ENCODE data around the gene HPDL. TPM values are rescaled to one million over a fixed set of nuclear protein-coding genes. Genes with fewer than 3 reads are reported as not detected.
"Not testable (repeated sequence)": the region's sequence is repeated elsewhere in the genome, so short reads cannot be mapped to it uniquely, and the experiment has no call there.

Gene HPDL
- total RNA-seq, result under 1 TPM; 0.38 to 0.83 TPM
- long read RNA-seq, donor 1, result 0 reads
- long read RNA-seq, donor 2, partial matches to known transcripts, result 0 of 2 reads
- long read RNA-seq, donor 2, other reads (novel, unspliced or antisense), result 0 of 2 reads

- intact Hi-C loops (cut with DNase I), result no loop called here
- peak; percentile 87 for DNase-seq (ENCODE audit: low spot score)
Measured at GRCh38 chr1:45326627-45327623, at the start of gene HPDL. TSS of gene HPDL (plus strand) at chr1:45326895. CDS start at chr1:45327149, 254 bp downstream.

GRCh38 chr1:45282351-45282750 is 44.3 kb upstream of the HPDL start:
- intact Hi-C loops (cut with DNase I), result no loop called here
- no peak for DNase-seq (ENCODE audit: low spot score)

- intact Hi-C loops (cut with DNase I); DNase-seq (ENCODE audit: low spot score): not testable (repeated sequence)
Measured at GRCh38 chr1:45284858-45285257, 41.8 kb upstream of the HPDL start.

DNA sequence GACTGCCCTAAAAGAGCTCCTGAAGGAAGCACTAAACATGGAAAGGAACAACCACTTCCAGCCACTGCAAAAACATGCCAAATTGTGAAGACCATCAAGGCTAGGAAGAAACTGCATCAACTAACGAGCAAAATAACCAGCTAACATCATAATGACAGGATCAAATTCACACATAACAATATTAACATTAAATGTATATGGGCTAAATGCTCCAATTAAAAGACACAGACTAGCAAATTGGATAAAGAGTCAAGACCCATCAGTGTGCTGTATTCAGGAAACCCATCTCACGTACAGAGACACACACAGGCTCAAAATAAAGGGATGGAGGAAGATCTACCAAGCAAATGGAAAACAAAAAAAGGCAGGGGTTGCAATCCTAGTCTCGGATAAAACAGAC is 40.2 kb upstream of the HPDL start:
- DNase-seq (ENCODE audit: low spot score); intact Hi-C loops (cut with DNase I): not testable (repeated sequence)

DNA sequence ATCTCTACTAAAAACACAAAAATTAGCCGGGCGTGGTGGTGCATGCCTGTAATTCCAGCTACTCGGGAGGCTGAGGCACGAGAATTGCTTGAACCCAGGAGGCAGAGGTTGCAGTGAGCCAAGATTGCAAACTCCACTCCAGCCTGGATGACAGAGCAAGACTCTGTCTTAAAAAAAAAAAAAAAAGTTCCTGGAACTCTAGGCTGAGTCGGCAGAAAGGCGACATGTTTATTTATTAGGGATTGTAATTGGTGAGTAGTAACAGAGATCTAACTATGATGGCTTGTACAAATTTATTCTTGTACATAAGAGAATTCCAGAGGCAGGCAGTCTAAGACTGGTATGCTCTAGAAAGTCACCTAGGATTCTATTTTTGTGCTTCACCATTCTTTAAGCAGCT is 35.7 kb upstream of the HPDL start:
- intact Hi-C loops (cut with DNase I); DNase-seq (ENCODE audit: low spot score): not testable (repeated sequence)

DNA sequence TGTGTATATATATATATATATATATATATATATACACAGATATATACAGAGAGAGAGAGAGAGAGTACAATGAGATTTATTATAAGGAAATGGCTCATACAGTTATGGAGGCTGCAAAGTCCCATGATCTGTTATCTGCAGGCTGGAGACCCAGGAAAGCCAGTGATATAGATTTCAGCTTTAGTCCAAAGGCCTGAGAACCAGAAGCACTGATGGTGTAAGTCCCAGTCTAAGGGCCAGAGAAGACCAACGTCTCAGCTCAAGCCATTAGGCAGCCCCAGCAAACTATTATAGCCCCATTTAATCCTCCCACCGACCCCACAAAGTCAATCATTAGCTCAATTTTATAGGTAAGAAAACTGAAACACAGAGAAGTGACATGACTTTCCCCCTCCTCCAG is 35.0 kb upstream of the HPDL start:
- intact Hi-C loops (cut with DNase I), result no loop called here
- no peak for DNase-seq (ENCODE audit: low spot score)

GRCh38 chr1:45297666-45298356 is 28.9 kb upstream of the HPDL start:
- no peak for DNase-seq (ENCODE audit: low spot score)
- intact Hi-C loops (cut with DNase I), result no loop called here

- intact Hi-C loops (cut with DNase I), result no loop called here
- DNase-seq (ENCODE audit: low spot score), result no peak
Measured at GRCh38 chr1:45299296-45299695, 27.4 kb upstream of the HPDL start.

GRCh38 chr1:45299981-45300668 is 26.6 kb upstream of the HPDL start:
- no peak for DNase-seq (ENCODE audit: low spot score)
- intact Hi-C loops (cut with DNase I), result loop anchor here (2.0 to 5.0 kb wide), 2 partner anchors 285 to 288 kb away; partner anchors contain the start of genes HECTD3 (in 1 of the 2) and UROD (in 1 of the 2)

DNA sequence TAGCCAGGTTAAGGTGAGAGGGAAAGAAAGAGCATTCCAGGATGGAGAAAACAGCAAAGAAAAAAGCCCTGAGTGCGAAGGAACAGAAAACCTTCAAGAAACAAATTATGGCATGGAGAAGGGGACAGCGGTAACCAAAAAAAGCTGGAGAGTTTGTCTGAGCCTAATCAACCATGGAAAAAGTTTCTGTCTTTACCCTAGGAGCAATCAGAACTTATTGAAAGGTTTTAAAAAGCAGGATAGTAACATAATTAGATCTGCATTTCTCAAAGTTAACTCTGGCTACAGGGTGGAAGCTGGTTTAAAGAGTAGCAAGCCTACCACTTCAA is 26.1 kb upstream of the HPDL start:
- no peak for DNase-seq (ENCODE audit: low spot score)
- intact Hi-C loops (cut with DNase I), result loop anchor here (2.0 to 5.0 kb wide), 2 partner anchors 286 to 288 kb away; partner anchors contain the start of genes HECTD3 (in 1 of the 2) and UROD (in 1 of the 2)

DNA sequence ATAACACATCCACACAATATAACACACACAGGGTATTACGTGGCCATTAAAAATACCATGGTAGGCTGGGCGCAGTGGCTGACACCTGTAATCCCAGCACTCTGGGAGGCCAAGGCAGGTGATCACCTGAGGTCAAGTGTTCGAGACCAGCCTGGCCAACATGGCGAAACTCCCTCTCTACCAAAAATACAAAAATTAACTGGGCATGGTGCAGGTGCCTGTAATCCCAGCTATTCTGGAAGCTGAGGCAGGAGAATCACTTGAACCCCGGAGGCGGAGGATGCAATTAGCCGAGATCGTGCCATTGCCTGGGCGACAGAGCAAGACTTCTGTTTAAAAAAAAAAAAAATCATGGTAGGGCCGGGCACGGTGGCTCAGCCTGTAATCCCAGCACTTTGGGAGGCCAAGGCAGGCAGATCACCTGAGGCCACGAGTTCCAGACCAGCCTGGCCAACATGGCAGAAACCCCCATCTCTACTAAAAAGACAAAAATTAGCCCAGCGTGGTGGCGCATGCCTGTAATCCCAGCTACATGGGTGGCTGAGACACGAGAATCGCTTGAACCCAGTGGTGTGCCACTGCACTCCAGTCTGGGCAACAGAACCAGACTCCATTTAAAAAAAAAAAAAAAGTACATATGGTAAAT is 24.1 kb upstream of the HPDL start:
- intact Hi-C loops (cut with DNase I), result loop anchor here in 1 of 2 donors (5.0 kb wide), 1 partner anchor 290 kb away; the partner anchor contains the start of genes HECTD3 and UROD
- DNase-seq (ENCODE audit: low spot score), result no peak

DNA sequence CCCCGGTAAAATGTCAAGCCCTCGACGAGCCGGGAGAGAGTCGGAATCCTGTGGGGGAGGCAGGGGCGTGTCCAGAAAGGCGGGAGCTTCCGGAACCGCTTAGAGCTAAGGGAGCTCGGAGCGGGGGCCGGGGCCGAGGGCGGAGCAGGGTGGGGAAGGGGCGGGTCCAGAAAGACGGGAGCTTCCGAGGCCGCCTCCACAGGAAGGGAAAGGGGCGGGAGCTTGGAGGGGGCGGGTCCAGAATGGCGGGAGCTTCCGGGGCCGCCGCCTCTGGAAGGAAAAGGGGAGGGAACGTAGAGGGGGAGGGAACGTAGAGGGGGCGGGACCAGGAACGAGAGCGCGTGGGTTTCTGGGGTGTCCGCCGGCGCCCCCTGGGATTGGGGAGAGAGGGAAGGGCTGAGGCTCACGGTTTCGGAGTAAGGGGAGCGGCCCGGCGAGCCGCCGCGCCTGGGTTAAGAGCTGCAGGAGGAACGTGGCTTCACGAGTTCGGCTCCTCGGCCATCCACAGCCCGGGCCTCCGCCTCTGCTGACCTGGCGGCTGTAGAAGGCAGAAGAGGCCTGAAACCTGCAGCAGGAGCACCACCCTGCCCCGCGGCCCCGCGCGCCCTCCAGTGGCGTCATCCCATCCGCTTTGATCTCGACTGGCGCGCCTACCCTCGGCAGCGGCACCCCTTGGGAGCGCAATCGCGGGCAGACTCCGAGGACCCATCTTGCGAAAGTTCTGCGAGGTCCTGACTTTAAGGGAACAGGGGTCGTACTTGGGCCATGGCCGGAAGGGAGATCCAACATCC is 23.0 kb upstream of the HPDL start:
- DNase-seq (ENCODE audit: low spot score), result peak; percentile 100
- intact Hi-C loops (cut with DNase I), result loop anchor here in 1 of 2 donors (5.0 kb wide), 1 partner anchor 291 kb away; the partner anchor contains the start of genes HECTD3 and UROD

- intact Hi-C loops (cut with DNase I), result loop anchor here in 1 of 2 donors (5.0 kb wide), 1 partner anchor 292 kb away; the partner anchor contains the start of genes HECTD3 and UROD
- peak; percentile 80 for DNase-seq (ENCODE audit: low spot score)
Measured at GRCh38 chr1:45304311-45305081, 22.2 kb upstream of the HPDL start.

GRCh38 chr1:45305231-45305630 is 21.5 kb upstream of the HPDL start:
- intact Hi-C loops (cut with DNase I), result no loop called here
- DNase-seq (ENCODE audit: low spot score), result no peak

DNA sequence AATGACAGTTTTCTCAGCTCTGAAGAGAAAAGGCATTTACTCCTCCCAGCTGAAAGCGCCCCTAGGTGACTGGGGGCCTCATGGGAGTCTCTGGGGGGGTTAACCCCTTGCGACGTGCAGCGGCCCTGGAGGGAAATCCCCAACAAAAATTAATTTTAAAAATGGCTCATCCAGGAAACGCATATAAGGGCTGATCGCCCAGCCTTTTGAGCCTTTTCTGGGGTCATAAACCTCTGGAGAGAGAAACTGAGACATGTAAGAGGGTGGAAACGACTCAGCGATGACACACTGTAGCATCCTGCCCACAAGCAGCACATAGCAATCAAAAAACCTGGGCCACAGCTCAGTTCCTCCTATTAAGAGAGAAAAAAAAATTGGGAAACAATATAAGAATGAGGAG is 20.4 kb upstream of the HPDL start:
- intact Hi-C loops (cut with DNase I), result no loop called here
- no peak for DNase-seq (ENCODE audit: low spot score)

- DNase-seq (ENCODE audit: low spot score), result no peak
- intact Hi-C loops (cut with DNase I), result no loop called here
Measured at GRCh38 chr1:45306905-45307304, 19.8 kb upstream of the HPDL start.

DNA sequence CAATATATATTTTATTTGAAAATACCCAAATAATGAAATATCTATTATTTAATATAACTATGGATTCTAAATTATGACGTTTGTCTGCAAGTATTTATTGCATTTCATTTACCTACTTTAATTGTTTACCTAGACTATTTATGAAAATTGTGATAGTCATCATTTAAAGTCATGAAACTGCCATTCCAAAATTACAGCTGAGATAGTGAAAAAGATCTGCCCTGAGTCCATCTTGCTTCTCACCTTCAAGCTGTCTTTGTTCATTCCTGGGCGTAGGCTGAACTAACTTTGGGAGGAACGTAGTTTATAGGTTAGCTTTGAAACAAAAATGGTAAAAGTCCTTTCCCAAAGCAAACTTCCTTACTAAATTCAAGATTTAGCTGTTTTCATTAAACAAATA is 12.4 kb upstream of the HPDL start:
- no peak for DNase-seq (ENCODE audit: low spot score)
- intact Hi-C loops (cut with DNase I), result no loop called here
